ENCODE measurements around the gene CNPPD1.
A peak's percentile ranks its signal among the peaks of the same experiment; 100 is the strongest.

The CNPPD1 gene

DNA sequence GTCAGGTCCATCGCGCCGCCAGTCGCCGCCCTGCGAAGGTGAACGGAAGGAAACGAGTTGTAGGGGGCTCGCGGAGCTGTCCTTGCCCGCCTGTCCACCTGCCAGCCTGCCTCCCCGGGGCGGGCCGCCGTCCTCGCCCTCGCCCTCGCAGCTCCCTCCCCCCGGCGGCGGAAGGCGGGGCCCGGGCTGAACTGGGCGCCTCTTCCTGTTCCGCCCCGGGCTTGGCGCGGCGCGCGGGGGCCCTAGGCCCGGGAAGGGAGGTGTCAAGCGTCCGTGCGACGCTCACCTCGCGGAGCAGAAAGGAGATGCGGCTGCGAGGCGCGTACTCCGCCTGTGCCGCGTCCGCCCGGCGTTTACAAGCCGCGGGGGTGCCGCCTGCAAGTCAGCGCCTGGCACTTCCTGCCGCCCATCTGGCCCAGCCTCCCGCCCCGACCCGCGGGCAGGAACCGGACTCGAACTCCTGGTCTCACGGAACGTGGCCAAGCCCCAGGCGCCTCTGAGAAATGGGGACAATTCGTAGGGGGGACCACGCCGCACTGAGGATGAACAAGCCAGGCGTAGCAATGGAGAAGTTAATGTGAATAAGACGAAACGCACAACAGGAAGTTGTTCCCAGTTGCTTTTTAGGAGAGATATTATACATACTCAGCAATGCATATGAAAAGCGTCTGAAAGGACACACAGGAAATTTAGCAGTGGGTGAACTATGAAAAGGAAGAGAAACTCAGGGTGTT, at the start of gene CNPPD1:
Gene CNPPD1 (minus strand): TSS at position 108 of the 734 bp plus-strand sequence. CDS start 97 bp downstream, at position 11.
- H3K36me3 ChIP-seq: peaks cover 57 to 65% (median 61%) of the 10 kb centered on the region in 11 experiments
- H3K4me2 ChIP-seq: peak within 1 kb of the TSS; percentile 78 to 98 (median 94)
- peak within 1 kb of the TSS; percentile 92 to 99 (median 97) for H3K27ac ChIP-seq
- peak within 1 kb of the TSS; percentile 87 to 97 (median 91) for H3K9ac ChIP-seq
- H4K20me1 ChIP-seq: peaks cover 24 to 73% (median 54%) of the 10 kb centered on the region in 11 experiments; a peak in 16 of 22 replicates
- peak within 1 kb of the TSS; percentile 75 to 89 (median 82) for H3K4me3 ChIP-seq
- no peaks in the 10 kb centered on the region for H3K9me3 ChIP-seq (replicated peaks in 1 of 11)
- no peak for TF ChIP-seq Cebpa-rat (IDR thresholded peaks at IDR 0.05)
- H3K4me1 ChIP-seq: peaks cover 49 to 71% (median 56%) of the 10 kb centered on the region in 10 experiments
- H3K27me3 ChIP-seq: no peaks in the 10 kb centered on the region

DNA sequence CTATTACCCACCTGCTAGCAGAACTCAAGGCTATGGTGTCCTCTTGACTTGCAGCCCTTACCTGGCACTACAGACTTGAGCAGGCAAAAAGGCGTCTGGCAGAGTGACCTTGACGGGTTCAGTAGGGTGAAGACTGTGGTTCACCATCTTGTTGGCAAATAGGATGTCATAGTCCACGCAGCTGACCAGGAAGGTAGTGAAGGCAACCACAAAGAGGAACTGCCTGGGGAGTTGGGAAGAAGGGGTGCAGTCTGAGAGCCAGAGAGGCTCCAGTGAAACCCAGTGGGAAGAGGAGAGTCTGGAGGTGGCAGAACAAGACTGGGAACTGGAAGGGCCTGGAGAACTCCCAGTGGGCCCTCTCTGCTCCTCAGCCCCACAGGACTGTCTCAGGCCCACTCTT, 48.6 kb upstream of the CNPPD1 start:
- TF ChIP-seq Cebpa-rat (IDR thresholded peaks at IDR 0.05): no peak
- Histone ChIP-seq H3K27ac (peak overlapping the region in 10 of 11 experiments; percentile 28 to 70 (median 50); a peak in 18 of 22 replicates), H3K9ac (peak overlapping the region in 10 of 11 experiments; percentile 6 to 52 (median 38); a peak in 14 of 22 replicates), H3K4me1 (peaks cover 43 to 57% (median 49%) of the 10 kb centered on the region in 10 experiments), H3K9me3 (replicated peaks in 1 of 11) (no peaks in the 10 kb centered on the region), H4K20me1 (peaks cover 25 to 80% (median 55%) of the 10 kb centered on the region in 11 experiments; a peak in 19 of 22 replicates), H3K27me3 (no peaks in the 10 kb centered on the region), H3K36me3 (peaks cover 47 to 74% (median 60%) of the 10 kb centered on the region in 11 experiments), H3K4me2 (peak overlapping the region; percentile 90 to 100 (median 98)), H3K4me3 (peak overlapping the region in 4 of 10 experiments; percentile 0 to 35 (median 12); a peak in 4 of 20 replicates)

DNA sequence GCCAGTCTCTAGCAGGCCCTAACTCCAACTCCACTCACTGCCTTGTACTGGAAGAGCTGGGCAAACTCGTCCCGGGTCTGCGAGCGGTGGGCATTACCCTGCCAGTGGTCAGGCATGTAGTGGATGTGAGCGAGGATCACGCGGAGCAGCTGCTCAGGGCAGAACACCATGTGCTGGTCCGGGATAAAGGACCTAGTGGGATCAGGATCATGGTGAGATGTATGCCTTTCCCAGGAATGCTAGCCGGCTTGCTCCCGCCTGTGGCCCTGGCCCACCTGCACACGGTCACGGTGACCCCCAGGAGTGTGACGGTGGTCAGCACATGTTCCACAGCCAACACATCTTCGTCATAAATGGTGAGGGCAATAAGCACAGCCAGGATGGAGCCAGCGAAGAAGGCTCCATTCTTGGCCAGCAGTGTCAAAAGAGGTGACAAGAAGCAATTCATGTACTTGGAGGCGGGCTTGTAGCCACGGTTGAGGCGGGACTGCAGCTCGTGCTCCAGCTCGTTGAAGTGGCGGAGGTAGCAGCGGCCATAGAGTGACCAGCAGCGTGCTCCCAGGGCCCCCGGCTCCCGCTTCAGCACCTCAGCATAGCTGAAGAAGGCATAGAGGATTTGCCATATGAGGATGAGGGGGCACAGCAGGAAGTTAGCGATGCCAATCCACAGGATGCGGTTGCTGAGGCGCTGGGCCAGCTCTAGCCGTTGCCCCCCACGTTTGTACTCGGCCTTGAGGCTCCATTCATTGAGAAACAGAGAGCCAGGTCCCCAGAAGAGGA, 47.3 kb upstream of the CNPPD1 start:
- H3K9ac ChIP-seq: no peak overlapping the region
- H3K27me3 ChIP-seq: no peaks in the 10 kb centered on the region
- H3K36me3 ChIP-seq: peaks cover 57 to 85% (median 70%) of the 10 kb centered on the region in 11 experiments
- H3K4me2 ChIP-seq: peak overlapping the region in 4 of 11 experiments; percentile 90 to 99 (median 98); a peak in 1 of 22 replicates
- TF ChIP-seq Cebpa-rat (IDR thresholded peaks at IDR 0.05): no peak
- H3K4me3 ChIP-seq: no peak overlapping the region
- H3K27ac ChIP-seq: no peak overlapping the region; a peak in 1 of 22 replicates
- H3K4me1 ChIP-seq: peaks cover 50 to 71% (median 61%) of the 10 kb centered on the region in 10 experiments
- H3K9me3 ChIP-seq (replicated peaks in 1 of 11): no peaks in the 10 kb centered on the region
- H4K20me1 ChIP-seq: peaks cover 25 to 93% (median 66%) of the 10 kb centered on the region in 11 experiments; a peak in 19 of 22 replicates

DNA sequence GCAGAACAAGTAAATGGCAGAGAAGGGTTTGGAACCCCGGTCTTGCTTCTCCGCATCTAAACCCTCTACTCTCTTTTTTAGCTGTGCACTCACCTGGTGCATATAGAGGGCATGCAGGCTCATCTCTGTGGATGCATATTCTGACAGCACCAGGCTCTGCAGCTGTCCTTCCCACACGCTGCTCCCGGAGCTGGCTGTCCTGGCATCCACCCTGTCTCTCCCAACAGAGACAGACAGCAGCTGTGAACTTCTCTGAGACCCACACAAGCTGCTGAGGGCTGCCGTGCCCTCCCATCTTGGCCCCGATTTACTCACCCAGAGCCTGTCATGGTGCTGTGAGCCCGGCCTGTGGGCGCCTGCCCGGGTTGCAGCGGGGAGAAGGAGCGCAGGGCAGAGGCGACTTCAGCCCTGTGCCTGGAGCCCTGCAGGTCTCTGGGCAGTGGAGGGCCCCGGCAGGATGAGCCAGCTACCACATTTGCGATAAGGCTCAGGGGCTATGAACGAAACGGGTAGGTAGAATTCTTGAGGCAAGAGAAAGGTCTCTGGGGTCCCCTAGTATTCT, 45.3 kb upstream of the CNPPD1 start:
- H3K27ac ChIP-seq: no peak overlapping the region
- H3K27me3 ChIP-seq: no peaks in the 10 kb centered on the region
- peak overlapping the region in 1 of 11 experiments; percentile 47; a peak in 1 of 22 replicates for H3K9ac ChIP-seq
- H3K4me1 ChIP-seq: peaks cover 48 to 72% (median 64%) of the 10 kb centered on the region in 10 experiments
- peaks cover 12 to 88% (median 46%) of the 10 kb centered on the region in 11 experiments; a peak in 16 of 22 replicates for H4K20me1 ChIP-seq
- H3K4me3 ChIP-seq: no peak overlapping the region
- peaks cover 57 to 77% (median 67%) of the 10 kb centered on the region in 11 experiments for H3K36me3 ChIP-seq
- no peaks in the 10 kb centered on the region for H3K9me3 ChIP-seq (replicated peaks in 1 of 11)
- no peak for TF ChIP-seq Cebpa-rat (IDR thresholded peaks at IDR 0.05)
- no peak overlapping the region for H3K4me2 ChIP-seq

DNA sequence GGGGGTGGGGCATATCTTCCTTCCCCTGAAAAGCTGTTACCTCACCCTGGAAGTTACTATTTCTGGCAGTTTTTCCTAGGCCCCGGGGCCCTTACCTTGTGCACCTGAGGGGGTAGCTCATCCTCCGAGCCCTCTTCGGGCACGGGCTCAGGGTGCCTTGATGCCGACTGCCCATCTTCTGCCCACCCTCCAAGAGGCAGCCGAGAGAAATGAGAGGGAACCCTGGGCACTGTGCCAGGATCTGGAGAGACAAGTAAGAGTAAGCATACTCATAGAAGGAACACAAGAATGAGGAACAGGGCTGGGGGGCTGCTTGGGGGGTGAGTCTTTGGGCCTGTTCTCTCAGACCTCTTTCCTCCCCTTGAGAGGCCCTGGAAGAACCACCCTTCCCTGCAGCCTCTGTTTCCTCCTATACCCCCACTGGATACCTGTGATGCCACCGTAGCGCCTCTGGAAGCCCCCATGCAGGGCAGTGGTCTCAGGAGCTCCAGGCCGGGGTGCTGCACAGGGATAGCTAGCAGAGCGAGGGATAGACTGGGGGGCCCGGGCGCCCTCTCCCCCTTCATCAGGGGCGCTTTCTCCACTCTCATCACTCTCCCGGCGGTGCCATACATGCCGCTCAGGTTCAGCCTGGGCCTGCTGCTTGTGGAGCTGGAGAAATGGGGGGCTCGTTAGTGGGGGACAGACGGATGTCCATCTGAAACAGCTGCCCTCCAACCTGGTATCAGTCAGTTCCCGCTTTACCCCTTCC, 44.1 kb upstream of the CNPPD1 start:
- Histone ChIP-seq H3K4me1 (peaks cover 48 to 72% (median 64%) of the 10 kb centered on the region in 10 experiments), H3K9ac (peak overlapping the region in 1 of 11 experiments; percentile 8; a peak in 1 of 22 replicates), H3K4me3 (no peak overlapping the region), H3K9me3 (replicated peaks in 1 of 11) (no peaks in the 10 kb centered on the region), H3K4me2 (peak overlapping the region in 3 of 11 experiments; percentile 87 to 99 (median 98); a peak in 3 of 22 replicates), H4K20me1 (peaks cover 12 to 78% (median 42%) of the 10 kb centered on the region in 11 experiments; a peak in 16 of 22 replicates), H3K36me3 (peaks cover 55 to 71% (median 62%) of the 10 kb centered on the region in 11 experiments), H3K27ac (no peak overlapping the region), H3K27me3 (no peaks in the 10 kb centered on the region)
- no peak for TF ChIP-seq Cebpa-rat (IDR thresholded peaks at IDR 0.05)

DNA sequence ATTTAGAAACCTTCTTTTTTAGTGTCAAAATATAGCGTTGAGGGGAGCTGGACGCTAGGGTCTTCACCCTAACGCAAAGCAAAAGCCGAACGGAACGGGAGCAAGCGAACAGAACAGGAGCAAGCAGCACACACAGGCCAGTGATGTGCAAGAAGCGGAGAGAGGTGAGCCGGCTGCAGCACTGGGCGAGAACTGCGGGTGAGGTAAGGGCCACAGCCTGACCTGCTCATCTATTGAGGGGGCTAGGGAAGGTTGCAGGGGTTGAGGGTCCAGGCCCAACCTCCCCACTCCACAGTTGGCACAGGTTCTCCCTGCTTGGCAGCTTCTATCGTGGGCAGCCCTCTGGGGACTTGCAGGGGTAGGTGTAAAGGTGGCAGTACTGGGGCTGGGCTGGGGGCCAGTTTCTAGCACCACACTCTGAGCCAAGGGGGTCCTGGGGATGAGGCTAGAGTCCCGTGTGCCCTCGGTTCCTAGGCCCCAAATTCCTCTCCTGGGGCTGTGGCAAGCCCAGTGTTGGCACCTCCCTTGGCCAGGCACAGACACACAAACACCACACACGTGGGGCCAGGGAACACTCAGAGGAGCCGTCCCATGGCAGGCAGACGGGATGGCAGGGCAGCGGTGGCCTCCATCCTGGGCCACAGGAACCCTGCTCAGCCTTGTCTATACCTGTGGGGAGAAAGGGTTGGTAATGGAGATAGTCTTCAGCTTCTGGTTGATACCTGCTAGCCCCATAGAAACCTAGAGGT, 43.2 kb upstream of the CNPPD1 start:
- Histone ChIP-seq H3K27ac (peak overlapping the region in 2 of 11 experiments; percentile 69 to 85; a peak in 2 of 22 replicates), H3K4me3 (peak overlapping the region in 3 of 10 experiments; percentile 56 to 65 (median 61); a peak in 4 of 20 replicates), H3K9ac (peak overlapping the region in 9 of 11 experiments; percentile 42 to 89 (median 75); a peak in 14 of 22 replicates), H3K36me3 (peaks cover 53 to 74% (median 60%) of the 10 kb centered on the region in 11 experiments), H3K4me1 (peaks cover 43 to 68% (median 56%) of the 10 kb centered on the region in 10 experiments), H3K27me3 (no peaks in the 10 kb centered on the region), H4K20me1 (peaks cover 5 to 69% (median 34%) of the 10 kb centered on the region in 11 experiments; a peak in 17 of 22 replicates), H3K9me3 (replicated peaks in 1 of 11) (no peaks in the 10 kb centered on the region), H3K4me2 (peak overlapping the region; percentile 87 to 100 (median 98))
- no peak for TF ChIP-seq Cebpa-rat (IDR thresholded peaks at IDR 0.05)

Data from BLaER1 treated with 17β-estradiol and CSF1 and Interleukin-3, amounts not matched to agents 10 nM and 100 nM (cell line).